Fibroblast of skin of left quadriceps (primary cell): ENCODE measurements around the gene CACNA1C.

Experiments
- DNase-seq, 2 experiments: peaks; one replicate each; pipeline ENCODE4 v3.0.0-alpha.2; 2013; ENCODE audit warnings: low read depth in 2 of 2

The CACNA1C gene

DNA sequence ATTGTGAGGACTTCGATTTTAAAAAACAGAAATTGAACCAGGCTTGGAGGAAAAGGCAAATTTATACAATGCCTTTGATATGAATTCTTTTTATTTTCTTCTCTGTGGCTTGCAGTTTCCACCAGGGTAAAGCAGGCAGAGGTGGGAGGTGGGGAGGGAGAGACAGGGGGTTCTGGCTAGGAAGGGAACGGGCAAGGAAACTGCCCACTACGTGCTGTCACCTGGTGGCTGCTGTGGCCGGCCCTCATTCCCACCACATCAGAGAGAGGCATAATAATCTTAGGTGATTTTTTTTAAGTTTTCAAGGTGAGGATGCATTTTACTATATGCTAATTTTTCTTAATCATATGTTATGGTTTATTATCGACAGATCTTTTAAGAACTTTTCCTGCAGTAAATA lies 145.8 kb downstream of the CACNA1C start:
- DNase-seq = no peak

DNA sequence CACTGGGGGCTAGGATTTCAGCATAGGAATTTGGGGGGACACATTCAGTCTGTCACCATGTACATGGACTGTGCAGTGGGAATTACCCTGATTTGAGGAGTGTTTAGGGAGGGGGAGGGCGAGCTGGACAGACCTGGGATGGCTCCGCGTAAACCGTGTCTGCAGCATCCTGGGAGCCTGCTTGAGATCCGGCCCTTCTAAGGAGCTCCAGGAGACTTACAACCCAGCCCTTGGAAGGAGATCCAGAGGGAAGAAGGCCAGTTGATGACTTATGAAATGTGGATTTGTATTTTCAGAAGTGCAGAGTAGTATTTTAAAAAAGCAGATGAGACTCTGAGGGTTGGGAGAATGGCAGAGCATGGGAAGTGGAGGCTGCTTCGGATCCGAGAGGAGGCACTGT lies 153.2 kb downstream of the CACNA1C start:
- no peak for DNase-seq

DNA sequence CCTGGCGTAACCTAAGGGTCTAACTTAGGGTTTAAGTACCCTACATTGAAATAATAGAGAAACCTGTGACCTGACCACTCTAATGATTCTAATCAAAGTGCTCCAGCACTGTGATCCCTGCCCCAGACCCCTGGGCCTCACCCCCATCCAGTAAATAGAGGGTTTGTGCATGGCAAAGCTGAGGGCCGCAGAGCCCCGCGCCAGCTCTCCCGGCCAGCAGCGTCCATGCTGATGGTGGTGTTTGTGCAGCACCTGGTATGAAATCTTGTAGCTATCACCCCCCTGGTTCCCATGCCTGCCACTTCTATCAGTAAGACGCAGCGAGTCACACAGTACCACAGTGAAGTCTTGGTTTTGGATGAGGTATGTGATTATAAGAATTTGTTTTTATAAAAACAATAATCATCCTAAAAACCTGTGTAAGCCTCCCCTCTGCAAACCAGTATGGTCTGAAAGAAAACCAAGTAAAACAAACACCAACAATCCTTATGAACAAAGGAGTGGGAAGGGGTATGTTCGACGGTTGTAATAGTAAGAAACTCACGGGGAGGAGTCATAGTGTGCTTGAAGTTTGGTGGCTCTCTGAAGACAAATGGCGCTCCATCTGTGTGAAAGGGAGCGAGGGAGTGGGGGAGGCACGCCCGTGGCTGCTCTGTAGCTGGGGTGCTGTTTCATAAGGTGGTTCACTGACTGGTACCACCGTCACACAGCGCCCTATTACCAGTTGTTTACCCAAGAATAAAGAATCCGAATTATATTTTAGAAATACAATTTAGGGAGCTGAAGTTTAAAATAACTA lies 156.2 kb downstream of the CACNA1C start:
- no peak for DNase-seq

DNA sequence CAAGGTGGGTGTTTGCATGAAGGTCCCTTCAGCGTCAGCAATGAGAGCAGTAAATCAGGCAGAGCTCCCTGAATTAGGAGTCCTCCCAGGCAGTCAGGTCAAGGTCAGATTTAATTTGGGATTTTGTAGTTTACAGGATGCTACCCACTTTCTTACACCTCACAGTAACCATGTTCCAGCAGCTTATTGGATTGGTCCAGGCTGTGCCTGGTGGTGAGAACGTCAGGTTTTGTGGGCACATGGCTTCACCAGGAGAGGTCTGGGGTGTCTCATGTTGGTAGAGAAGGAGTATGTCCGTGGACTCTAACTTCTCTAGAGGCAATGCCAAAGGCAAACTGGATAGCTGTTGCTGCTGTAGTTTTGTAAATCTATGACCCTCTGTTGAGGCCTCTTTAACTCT lies 158.3 kb downstream of the CACNA1C start:
- DNase-seq = no peak

DNA sequence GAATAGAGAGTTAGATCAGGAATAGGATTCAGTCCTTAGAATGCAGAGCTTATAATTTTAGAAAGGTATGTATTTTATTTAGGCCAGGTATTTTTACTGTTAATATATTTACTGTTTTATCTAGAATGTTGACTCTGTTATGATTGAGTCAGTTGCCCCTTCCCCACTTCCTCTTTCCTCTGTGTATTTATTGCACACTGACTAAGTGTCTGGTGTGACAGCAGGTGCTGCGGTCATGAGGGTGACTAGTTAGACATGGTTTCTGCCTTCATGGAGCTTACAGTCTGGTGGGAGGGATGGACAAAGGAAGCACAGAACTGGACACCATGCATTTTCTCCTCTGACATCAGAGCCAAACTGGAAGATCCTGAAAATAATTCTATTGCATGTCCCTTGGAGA lies 159.8 kb downstream of the CACNA1C start:
- DNase-seq = no peak

DNA sequence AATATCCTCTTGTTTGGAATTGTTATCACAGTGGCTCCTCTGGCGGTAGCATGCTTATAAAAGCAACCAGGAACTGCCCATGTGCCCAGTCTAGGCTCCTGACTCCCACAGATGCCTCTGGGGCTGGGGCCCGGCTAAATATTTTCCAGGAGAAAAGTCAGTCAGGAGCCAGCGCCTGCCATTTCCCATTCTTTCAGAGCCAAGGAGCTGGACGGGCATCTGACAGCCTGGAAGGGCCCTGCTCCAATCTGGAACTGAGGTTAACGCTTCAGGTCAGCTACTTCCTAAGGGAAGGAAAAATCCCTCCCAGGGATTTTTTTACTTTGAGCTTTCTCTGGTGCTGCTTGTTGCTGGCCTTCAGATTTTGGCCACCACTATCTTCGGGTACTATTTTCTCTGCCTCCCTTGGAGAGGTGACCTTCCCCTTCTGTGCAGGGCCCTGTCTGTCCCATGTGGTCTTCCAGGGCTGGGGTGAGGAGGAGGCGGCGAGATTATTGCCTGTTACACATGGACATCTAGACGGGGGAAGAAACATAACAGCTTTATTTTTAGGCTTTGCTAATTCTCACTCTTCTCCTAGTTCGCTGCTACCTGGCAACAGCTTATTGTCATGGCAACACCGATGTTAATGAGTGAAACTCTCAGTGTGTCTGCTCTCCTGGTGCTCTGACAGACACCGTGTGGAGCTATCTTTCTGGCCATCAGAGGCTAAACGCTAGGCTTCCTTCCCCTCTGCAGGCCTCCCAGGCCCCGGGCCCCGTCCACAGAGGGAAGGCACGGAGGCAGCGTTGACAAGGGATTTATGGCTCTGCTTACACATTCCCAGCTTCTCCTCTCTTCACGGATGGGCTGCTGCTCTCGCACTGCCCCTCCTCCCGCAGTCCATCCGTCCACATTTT lies 160.4 kb downstream of the CACNA1C start:
- peak in 1 of 2 experiments; percentile 53 for DNase-seq

DNA sequence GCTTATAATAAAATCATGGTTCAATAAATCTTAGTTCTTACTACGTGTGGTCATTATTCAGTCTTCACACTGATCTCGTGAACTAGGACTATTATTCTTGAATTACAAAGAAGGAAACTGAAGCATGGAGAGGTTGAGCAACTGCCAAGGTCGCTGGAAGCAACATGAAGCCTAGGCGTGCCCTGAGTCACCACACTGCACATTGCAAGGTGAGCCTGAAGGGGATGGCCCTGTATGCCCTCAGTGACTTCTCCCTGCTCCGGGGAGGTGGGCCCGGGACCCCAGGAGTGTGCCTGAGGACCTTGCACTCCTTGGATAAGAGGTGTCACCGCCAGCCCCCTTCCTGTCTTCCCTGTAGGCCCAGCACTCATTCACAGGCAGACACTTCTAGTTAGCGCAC lies 161.6 kb downstream of the CACNA1C start:
- DNase-seq = no peak

DNA sequence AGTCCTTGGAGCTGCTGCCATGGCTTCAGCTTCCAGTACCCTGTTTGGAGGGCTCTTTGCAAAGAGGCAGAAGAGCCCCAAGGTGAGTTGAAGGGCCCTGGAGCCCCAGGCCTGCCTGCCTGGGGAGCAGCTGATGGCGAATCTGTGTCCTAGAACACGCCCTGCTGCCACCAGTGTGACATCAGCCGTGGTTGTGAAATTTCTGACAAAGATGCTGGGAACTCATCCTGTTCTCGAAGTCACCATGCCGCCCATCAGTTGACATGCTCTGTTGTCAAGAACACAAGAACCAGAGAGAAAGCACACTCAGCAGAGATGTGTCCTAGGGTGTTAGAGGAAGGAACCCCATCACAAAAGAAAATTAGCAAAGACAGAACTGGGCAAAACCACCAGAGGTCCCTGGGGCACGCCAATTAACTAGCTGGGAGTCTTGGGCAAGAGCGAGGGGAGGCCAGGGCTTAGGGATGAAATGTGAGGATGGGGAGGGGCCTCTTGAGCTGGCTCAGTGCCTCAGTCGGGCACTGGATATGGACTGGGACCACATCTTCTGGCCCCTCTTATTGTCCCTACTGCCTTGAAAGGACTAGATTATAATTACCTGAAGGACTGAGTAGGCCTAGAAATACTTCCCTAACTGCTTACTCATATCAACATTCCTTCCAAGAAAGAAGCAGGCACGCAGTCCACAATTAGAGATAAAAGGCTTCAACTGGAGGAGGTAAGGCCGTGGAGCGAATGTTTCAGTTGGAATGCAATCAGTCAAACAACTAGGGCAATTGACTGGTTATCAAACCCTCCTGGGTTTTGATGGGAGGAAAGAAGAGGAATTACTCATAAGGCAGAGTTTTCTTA lies 163.1 kb downstream of the CACNA1C start:
- no peak for DNase-seq

DNA sequence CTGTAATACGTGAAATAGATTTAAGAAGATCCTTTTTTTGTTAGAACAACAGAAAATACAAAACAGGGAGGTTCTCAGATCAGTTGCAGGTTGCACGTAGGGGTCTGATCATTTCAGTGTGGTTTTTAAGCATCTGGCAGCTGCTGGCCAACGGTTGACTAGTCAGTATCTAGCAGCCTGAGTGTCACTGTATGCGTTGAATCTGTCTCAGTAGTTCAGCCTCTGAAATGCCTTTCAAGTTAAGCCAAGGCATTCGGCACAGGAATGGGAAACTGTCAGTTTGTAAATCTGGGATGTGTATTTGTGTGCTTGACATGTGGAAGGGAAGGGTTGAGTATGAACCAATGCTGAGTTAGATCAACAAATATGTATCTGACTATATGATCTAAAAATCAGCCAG lies 165.9 kb downstream of the CACNA1C start:
- no peak for DNase-seq

DNA sequence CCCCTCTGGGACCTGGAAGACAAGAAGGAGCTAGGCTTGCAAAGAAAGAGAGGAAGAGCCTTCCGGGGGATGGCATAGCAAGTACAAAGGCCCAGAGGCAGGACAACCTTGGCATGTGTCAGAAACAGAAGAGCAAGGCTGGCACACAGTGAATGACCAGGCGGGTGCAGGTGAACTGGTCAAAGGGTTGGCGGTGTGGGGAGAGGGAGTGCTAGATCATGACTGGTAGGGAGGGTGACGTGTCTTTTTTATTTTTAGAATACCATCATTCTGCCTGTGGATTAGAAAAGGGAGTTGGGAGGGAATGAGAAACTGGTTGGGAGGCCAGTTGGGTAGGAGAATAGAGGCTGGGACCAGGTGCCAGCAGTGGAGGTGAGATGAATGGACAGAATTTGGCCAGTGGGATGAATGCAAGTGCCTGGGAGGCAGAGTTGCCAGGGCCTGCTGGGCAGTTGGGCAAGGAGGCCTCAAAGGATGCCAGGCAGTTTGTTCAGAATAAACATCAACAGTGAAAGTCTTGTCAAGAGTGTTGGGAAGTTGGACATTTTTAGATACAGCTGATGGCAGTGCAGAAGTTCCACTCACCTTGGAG lies 168.3 kb downstream of the CACNA1C start:
- DNase-seq = no peak

DNA sequence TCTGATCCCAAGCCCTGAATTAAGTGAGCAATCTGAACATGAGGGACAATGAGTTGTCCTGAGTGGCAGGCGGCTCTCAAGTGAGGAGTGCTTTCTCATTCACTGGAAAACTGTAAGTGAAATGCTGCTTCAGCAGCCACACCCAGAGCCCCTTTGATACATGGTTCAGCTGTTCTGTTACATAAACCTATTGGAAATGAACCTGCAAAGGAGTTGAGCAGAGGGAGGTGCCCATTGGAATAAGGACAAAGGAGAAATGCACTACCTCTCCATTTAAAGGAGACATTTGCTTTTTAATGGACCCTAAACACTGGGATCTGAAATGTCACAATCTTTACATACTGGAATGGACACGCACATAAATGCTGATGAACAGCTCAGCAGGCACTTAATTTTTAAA lies 169.9 kb downstream of the CACNA1C start:
- no peak for DNase-seq

DNA sequence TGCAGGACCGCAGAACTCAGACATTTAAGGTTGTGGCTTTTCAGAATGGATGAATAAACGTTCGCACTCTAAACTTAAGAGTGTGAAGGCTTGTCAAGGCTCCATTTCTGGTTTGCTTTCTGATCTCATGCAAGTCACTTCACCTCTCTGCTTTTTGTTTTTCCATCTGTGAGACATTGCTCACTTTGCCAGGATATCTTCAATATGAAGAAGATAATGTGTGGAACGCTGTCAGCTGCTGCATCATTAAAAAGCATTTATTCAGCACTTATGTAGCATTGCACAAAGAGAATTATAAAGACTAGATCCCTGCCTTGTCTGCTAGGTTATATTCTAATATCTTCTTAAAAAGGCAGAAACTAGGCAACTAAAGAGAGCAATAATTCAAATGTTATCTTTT lies 172.2 kb downstream of the CACNA1C start:
- DNase-seq = no peak

DNA sequence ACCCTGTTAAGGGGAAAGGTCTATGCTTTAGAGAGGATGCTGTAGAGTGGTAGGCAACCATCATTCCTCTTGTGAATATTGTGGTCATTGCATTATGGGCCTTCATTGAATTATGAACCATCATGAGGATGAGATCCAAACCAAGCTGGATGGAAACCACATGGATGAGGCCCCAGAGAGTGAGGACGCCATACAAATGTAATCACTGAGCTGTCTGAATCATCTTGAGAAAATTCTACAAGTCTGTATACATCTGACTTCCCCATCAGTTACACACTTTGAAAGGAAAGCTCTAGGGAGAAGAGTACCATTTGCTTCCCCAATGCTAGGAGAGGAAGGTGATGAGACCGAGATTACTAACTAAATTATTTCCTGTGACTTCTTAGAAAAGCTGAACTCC lies 172.9 kb downstream of the CACNA1C start:
- DNase-seq = peak; percentile 64 to 66

DNA sequence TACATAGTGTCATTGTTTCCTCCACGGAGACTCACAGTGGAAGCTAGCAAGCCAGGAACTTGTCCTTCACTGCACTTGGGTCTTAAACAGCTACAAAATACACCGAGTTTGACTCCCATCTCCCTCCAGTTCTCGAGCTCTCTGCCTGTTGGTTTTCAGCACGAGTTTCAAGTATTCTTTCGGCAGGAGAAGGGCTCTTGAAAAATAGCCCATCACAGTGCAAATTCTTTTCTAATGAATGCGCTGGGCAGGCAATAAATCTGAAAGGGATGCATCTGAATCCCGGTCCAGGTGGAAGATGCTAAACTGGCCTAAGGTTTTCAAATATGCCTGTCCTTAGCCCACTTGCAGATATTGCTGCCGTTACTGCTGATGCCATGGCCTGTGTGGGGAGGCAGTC lies 173.9 kb downstream of the CACNA1C start:
- DNase-seq = no peak

DNA sequence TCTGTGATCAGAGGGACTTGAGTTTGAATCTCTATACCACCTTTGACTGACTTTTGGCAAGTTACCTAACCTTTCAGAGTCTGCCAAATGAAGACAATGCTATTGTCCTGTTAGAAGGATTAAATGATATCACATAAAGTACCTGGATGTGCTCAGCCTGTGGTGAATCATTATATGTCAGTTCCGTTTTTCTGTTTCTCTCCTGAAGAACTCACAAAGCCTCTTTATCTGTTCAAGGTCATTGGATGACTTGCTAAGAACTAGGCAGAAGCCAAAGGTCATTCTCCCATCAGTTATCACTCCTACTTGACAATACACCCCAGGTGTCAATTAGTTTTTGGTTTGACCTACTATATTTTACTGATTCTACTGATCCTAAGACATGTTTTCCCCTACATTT lies 174.6 kb downstream of the CACNA1C start:
- no peak for DNase-seq

DNA sequence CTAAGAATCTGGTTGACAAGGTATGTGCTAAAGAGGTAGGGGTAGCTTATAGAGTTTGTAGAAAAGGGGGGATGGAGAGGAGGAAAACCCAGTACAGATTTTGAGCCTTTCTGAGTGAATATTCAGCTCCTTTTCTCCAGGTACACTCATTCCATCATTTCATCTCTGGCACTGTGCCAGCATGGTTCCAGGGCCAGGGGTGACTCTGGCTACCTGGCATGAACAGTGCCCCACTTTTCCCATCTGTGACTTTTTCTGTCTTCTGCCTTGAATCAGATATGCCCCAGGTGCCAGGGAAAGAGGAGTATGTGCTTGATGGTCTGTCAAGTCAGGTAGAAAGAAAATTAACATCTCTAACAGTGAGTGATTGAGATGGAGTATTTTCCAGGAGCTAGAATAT lies 175.7 kb downstream of the CACNA1C start:
- no peak for DNase-seq

DNA sequence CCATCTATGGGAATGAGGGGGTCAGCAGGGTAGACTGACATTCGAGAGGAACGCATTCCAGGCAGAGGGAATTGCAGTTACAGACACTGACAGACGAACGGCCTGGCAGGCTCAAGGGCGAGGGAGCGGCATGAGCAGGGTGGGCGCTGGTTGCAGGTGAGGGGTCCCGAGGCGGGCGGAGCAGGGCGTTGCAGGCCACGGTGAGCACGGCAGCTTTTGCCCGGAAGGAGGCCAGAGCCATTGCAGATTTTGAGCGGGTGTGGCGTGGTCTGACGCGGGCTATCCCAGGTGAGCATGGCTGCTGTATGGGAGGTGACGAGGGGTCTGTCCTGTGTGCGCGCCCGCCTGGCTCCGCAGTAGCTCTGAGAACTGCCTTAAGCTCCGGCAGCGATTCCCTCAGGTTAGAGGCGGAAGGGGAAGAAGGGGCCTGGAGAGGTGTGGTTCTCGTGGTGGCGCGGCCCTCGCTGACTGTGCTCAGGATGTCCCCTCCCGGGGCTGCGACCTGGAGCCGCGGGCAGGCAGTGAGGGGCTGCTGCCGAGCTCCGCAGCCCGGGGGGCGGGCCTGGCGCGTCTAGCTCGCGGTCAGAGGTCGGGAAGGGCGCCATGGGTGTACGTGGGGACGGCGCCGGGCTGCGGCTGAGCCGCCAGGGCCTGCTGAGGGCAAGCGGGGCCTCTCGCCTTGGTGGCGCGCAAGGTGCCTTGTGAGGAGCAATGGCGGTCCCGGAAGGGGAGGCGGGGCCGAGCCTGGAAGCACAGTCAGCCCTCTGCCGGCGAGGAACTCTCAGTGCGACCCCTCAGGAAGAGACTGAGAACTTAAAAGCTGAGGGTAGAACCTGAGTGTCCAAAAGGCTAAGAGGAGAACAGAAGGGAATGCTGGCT lies 177.1 kb downstream of the CACNA1C start:
- DNase-seq = no peak

DNA sequence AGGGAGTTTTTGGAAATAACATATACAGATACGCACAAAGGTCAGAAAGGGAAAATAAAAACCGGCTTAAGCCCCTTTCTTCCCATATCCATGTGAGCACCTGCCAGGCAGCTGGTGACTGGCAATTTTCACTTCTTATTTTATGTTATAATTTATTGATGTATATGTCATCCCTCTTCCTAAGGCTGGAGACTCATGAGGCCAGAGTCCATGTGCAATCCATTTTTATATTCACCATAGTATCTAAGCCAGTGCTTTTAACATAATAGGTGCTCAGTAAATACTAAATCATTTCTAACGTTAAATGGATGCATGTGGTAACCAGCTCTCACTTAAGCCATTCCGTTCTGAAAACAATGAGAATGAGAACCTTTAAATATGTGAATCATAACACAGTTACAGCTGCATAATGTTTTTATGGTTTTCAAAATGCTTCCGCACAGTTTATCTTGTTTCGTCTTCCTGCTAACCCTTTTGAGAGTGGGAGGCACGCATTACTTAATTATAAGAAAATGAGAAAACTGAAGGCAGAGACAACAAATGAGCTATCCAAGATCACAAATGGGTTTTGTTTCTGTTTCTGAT lies 178.3 kb downstream of the CACNA1C start:
- DNase-seq = no peak

DNA sequence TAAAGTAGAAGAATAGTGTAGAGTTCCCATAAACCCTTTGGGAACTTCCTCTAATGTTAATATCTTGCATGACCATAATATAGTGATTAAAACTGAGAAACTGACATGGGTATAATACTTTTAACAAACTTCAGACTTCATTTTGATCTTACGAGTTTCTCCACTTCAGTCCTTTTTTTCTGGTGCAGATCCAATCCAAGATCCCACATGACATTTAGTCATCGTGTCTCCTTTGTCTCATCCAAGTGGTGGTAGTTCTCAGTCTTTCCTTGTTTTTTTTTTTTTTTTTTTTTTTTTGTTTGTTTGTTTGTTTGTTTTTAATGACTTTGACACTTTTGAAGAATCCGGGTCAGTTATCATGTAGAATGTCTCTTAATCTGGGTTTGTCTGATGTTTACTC lies 179.2 kb downstream of the CACNA1C start:
- no peak for DNase-seq

DNA sequence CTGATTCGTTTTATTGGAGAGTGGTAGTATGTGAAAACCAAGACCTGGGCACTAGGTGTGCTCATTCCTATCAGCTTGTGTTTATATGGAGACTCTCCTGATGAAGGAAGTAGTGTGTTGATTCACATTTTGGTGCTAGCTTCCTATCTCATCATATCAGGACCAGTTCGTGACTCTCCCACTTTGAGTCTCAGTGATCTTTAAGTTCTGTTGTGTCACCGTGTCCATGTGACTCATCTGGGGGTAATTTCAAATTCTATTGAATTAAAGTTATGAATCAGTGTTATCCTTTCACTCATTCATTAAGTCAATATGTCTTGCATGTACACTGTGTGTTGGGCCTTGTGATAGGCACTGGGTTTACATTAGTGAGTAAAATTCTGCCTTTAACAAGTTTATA lies 180.2 kb downstream of the CACNA1C start:
- no peak for DNase-seq
